Eye (tissue), 1 donor: ENCODE measurements around the gene HMX2.
A peak's percentile ranks its signal among the peaks of the same experiment; 100 is the strongest.
"Not testable (repeated sequence)": the region's sequence is repeated elsewhere in the genome, so short reads cannot be mapped to it uniquely, and the experiment has no call there.

Experiments used
- DNase-seq: peaks from one replicate; pipeline ENCODE4 v3.0.0-alpha.2; 2015

The HMX2 gene

DNA sequence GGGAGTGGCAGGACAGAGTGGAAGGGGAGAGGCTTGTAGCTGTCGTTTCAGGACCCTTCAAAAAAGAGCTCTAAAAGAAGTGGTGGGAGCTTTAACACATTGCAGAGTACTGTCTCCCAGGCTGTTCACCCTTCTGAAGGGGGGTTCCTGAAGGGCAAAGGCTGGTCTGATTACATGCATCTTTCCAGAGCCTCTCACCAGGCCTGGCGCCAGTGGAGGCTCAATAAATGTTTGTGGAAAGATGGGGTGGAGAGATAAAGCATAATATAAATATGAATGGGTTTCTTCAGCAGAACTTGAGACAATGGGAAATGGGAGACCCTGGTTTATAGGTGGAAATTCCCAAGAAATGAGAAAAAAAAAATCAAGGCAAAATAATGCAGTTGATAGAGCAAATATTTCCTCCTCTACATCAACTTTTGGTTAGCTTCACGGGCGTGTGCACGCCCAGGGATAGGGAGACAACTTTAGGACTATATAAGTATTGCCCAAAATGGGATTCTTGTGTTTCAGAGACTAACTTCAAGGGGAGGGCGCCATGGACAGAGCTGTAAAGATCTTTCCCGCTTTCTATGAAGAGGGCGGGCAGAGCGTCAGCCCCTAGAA lies 5.7 kb downstream of the HMX2 start:
- no peak for DNase-seq

DNA sequence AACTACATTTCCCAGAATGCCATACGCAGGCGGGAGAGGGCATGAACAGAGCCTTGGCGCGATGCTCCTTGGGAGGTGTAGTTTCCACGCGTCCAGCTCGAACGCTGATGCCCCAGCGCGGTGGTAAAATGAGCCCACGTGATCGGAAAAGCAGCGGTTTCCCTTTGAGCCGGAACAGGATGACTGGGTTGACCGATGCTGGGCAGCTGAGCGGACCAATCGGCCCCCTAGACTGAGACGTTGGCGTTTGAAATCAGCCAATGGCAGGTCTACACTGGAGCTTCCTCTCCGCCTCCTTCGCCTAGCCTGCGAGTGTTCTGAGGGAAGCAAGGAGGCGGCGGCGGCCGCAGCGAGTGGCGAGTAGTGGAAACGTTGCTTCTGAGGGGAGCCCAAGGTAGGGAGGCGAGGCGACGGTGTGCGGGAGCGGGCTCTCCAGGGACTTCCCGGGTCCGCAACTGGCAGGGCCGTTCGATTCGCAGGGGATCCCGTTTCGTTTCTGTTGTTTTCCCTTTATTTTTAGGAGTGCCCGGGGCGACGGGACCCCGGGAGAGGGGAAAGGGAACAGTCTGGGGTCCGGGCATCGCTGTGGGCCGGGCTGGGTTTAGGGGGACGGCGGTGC lies 6.3 kb downstream of the HMX2 start, which contains the start of gene BUB3:
Gene BUB3, plus strand, starts transcription at position 311 of the 619 bp plus-strand sequence. CDS start 516 bp downstream, outside the sequence.
- DNase-seq: peak; percentile 100

DNA sequence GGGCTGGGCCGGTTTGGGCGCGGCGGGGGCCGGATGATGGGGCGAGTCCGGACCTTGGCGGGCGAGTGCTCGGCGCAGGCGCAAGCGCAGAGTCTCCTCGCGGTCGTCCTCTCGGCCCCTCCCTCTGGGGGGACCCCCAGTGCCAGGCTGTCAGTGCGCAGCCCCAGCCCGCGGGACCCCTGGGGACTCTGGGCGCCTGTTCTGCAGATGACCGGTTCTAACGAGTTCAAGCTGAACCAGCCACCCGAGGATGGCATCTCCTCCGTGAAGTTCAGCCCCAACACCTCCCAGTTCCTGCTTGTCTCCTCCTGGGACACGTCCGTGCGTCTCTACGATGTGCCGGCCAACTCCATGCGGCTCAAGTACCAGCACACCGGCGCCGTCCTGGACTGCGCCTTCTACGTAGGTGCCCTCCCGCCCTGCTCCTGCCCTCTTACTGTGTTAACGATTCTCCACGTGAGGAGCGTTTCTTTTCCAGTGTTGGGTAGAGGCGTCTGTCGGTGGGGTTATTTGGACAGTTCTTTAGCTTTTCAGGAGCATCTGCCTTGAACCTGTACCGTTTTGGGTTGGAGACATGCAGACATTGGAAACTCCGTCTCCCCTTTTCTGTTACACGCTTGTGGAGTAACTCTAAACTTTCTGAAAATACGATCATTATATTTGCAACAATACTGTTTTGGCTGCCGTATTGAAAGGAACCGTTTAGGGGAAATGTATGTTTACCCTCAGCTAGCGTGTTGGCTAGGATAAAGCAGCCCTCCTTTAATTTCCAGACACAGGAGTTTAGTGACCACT lies 7.0 kb downstream of the HMX2 start:
- peak; percentile 78 for DNase-seq

DNA sequence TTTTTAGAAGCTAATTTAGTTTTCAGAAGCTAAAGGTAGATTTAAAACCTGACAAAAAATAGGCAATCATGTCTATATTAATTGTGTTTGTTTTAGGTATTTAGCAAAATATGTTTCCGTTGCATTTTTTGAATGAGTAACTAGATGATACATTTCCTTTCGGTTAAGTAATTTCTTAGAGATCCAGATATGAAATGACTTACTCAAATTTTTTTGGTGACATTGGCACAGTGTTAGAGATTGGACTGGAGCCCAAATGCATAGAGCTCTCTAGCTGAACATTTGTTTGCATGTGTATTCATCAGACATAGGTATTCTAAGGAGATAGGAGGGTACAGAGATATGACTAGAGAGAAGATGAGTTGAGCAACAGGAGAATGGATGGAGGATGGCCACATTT lies 8.1 kb downstream of the HMX2 start:
- no peak for DNase-seq

DNA sequence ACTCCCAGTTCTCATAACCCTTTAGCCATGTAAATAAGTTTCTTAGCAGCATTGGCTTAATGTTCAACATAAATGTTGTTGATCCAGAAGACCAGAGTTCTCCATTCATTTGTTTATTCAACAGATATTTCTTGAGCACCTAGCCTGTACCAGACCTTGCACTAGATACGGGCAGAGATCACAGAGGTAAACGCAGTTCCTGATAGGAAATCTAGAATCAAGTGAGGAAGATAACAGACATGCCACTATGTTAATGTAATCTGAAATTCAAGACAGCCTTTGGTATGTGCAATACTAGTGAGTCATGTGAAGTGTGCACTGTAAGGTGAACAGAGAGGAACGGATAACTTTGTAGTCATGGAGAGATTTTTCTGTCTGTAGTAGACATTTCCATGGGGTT lies 9.3 kb downstream of the HMX2 start:
- DNase-seq: no peak

DNA sequence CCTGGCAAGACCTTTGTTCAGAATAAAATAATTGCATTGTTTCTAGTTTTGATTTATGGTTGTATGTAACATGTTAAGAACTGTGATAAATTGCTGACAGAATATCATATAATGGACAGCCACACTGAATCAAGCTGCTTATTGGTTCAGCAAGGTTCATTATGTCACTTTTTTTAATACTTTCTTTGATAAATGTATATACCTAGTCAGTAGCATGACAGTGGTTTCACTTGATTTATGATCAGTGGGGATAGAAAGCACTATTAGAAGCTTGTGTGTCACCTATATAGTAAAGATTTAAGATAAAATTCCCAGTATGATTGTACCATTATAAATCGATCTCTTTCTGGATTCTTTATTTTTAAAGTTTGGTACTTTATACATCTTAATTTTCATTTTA lies 10.7 kb downstream of the HMX2 start:
- no peak for DNase-seq

DNA sequence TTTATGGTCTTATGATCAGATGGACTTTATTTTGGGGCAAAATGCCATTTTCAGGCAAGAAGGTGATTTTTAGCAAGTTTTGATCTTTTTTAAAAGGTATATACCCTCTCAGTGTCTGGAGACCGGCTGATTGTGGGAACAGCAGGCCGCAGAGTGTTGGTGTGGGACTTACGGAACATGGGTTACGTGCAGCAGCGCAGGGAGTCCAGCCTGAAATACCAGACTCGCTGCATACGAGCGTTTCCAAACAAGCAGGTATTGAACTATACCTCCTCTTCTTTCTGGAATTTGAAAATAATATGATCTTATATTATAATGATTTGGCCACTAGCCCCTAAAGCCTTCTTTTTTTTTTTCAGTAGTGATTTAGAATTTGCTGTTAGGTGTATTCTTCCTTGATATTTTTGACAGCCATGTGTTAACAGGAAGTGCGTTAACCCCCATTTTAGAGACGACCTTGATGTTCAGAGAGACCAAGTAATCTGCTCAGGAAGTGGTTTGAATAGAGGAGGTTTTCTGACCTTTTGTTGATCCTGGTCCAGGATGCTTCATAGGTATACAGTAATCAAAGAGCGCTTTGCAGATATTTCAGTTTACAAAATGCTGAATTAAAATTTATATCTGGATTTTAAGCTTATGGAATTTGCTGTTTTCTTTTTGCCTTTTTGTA lies 12.5 kb downstream of the HMX2 start:
- DNase-seq: no peak

DNA sequence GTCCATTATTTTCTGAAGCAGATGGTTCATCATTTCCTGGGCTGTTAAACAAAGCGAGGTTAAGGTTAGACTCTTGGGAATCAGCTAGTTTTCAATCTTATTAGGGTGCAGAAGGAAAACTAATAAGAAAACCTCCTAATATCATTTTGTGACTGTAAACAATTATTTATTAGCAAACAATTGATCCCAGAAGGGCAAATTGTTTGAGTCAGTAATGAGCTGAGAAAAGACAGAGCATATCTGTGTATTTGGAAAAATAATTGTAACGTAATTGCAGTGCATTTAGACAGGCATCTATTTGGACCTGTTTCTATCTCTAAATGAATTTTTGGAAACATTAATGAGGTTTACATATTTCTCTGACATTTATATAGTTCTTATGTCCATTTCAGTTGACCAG lies 16.4 kb downstream of the HMX2 start:
- DNase-seq: no peak

DNA sequence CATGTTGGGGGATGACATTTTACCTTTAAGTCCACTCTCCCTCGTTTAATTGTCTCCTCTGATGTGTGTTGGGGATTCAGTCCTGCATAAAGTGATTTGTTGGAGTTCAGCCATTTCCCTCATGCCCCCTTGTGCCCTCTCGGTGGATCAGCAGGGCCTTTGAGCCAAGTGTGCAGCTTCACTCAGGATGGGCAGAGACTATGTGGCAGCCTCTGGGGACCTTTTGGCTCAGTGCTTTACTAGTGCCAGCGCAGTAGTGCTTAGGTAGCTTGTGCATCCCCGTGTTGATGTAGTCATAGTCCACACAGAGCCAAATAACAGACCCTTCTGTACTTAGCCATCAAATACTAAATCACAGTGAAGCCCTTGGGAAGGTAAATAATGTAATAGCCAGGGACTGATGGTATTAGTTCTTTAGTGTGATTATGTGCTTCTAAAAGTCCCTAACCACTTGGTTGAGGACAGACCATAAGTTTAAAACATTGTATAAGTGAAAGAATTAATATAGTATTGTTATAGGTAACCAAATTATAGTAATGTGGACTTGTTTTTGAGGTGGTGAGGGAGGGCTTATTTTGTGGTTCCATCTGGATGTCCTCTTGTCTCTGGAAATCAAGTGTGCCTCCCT lies 17.6 kb downstream of the HMX2 start:
- DNase-seq: peak; percentile 34

DNA sequence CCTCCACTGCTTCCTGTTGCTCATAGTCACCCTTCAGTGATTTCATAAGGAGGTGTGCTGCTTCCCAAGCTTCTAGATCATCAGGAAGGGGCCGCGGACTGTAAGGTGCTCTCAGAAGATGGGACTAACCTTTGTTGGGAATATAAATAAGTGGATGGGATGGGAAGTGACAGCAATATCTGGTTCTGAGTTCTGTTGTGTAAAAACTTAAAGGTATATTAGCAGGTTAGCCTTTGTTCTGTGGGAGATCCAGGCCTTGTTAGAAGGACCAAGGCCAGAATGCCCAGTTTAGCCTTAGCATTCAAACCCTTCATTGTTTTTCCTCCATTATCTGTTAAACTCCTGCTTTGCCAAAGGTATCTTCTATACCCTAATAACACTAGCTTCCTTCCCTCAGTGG lies 18.7 kb downstream of the HMX2 start:
- DNase-seq: no peak

DNA sequence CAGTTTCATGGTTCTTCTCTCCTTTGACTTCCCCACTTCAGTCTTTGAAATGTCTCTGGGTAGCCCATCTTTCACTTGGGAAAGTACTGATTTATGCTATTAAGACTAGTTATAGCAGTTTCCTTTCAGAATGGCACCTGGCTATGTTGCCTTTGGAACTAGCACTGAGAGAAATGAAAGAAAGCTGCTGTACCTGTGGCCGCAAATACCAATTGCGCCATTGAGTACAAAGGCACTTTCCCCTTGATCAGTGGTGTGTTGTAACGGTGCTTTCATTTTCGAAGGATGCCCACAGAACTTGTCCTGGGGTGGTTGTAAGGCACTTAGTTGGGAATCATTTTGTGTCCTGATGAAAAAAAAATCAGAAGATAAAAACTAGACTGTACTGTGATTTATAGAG lies 23.0 kb downstream of the HMX2 start:
- DNase-seq: no peak

DNA sequence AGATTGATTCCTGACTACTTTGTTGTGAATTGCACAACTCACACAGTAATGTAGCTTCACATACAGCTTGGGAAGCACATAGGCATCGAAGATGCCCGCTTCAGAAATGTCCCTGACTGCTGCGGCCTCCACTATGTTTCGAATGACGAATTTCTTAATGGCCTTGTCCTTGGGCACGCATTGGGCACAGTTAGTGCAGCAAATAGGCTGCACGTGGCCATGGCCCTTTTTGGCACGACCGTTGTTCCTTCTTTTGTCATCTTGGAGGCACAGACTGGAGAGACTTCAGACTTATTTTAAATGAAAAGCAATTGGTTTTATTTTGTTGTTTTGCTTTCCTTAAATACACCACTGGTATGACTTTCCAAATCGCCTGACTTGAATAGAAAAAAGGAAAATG lies 23.7 kb downstream of the HMX2 start:
- not testable (repeated sequence) for DNase-seq

DNA sequence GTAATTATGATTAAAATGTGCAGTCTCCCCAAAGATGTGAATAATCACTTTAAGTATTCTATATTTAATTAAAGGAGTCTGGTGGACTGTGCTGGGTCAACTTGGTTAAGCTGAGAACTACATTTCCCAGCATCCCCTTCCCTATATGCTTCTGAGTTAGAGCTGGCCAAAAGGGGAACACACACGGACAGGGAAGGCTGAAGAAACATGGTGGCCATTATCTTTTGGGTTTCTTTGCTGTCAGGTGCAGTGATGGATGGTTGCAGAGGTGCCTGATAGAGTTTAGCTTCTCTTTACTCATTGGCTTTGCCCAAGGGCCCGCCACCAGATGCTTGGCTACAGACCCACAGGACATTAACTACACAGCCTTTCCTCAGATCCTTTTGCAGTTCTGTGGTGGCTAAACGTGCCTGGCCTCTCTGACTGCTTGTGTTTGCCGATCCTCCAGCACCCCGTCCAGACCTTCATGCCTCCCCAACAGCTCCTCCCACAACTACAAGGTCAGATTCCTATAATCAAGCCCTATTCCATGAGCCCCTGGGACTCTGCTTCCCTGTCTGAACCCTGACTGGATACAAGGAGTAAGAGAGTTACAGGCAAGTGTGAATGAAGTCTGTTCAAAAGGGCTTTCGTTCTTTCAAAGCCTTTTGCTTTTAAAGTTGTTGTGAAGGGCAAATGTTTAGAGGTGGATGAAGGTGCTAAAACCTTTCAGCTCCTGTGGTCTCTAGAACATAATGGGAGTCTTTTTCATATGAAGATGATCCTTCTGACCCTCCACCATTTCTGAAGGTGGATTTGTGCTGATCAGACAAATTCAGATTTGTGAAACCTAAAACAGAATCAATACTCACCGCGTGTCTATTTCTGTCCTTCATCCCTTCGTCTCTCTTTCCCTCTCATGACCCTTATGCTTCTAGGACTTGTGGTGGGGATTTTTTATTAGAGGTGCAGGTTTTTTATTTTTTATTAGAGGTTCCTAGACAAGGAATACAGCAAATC lies 27.8 kb downstream of the HMX2 start:
- DNase-seq: no peak

DNA sequence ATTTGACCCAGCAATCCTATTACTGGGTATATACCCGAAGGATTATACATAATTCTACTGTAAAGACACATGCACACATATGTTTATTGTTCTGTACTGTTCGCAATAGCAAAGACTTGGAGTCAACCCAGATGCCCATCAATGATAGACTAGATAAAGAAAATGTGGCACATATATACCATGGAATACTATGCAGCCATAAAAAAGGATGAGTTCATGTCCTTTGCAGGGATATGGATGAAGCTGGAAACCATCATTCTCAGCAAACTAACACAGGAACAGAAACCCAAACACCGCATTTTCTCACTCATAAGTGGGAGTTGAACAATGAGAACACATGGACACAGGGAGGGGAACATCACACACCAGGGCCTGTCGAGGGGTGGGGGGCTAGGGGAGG lies 30.5 kb downstream of the HMX2 start:
- DNase-seq: not testable (repeated sequence)

DNA sequence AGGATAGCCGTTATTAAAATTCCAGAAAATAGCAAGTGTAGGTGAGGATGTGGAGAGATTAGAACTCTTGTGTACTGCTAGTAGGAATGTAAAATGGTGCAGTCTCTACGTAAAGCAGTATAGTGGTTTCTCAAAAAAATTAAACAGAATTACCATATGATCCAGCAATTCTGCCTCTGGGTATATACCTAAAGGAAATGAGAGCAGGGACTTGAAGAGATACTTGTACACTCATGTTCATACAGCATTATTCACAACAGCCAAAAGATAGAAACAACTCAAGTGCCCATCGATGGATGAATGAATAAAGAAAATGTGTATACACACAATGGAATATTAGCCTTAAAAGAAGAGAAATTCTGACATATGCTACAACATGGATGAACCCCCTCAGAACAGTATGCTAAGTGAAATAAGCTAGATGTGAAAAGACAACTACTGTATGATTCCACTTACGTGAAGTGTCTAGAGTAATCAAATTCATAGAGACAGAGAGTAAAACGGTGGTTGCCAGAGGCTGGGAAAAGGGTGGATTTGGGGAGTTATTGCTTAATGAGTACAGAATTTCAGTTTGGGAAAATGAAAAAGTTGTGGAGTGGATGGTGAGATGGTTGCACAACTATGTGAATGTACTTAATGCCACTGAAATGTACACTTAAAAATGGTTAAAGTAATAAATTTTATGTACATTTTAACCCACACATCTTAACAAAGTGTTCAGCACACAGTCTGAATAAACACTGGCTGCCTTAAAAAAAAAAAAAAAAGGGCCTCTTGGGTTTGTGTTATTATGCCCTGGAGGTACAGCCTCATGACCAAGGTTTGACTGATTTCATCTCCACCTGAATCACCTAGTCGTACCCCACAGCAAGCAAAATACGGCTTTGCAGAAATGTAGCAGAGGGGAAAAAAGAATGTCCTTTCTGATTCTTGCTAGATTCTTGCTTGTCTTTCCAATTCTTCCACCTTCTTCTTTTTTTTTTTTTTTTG lies 32.5 kb downstream of the HMX2 start:
- no peak for DNase-seq

DNA sequence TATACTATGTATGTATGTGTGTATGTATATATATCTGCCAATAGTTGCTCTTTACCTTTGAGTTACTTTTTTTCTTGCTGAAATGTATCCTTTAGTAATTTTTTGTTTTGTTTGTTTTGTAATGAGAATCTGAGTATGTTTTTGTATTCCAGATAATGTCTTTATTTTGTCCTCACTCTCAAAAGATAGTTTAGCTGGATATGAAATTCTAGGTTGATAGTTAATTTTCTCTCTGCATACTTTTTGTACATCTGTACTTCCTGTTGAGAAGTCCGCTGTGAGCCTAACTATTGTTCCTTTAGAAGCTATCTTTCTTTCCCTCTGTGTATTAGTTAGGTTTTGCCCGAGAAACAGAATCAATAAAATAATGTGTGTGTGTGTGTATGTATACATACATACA lies 35.8 kb downstream of the HMX2 start:
- DNase-seq: no peak

DNA sequence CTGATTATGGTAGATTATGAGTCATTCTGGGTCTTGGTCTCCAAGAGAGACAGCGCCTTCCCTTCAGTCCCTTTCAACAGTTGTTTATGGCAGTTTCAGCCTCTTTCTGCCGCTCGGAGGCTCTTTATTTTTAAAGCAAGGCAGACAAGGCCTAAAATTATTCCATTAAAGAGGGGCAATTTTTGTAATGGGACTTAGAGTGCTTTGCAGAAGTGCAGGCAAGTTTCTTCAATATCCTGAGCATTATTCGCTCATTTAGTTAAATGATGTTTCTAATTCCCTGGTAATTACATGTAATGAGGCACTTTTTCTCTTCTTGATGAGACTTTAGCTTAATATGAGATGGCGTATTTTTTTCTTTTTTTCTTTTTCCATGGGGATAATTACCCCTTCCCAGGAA lies 39.8 kb downstream of the HMX2 start:
- DNase-seq: peak; percentile 54

DNA sequence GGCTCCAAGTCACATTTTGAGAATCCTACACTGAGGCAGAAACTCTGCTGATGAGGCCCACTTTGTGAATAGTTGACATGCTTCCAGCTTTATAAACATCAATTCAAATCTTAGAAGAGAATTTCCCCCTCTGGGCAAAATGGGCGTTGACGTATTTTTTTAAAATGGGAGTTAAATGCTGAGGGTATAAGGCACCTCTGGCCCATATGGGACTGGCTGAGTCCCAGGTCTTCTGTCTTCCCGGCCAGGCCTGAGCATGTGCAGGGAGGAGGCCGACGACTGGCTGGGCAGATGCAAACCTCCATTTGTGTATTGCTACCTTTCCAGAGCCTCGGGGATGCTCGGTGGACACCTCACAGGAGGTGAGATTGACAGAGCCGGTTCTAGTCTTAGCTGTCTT lies 44.0 kb downstream of the HMX2 start:
- no peak for DNase-seq

DNA sequence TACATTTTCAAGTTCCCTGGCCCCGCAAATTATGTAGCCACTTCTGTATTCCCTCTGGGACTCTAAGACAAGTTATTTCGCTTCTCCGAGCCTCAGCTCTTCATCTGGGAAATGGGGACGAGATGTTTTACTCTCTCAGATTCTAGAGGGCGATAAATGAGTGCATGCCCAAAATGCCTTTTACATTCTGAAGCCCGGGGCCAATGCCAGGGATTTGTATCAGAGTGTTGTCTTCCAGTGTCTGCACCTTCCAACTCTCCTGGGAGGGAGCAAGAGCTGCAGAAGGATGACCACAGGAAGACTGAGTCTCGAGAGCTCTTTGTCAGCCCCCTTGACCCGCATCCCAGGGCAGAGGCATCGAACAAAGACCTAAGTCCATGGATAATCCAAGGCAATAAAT lies 46.1 kb downstream of the HMX2 start:
- no peak for DNase-seq
